D721Med (cell line): ENCODE data around the gene NUP205.

Experiments
- DNase-seq: peaks from one replicate; pipeline ENCODE4 v3.0.0; 2011; ENCODE audit warnings: low spot score; ENCODE audit not compliant: insufficient read length
- FAIRE-seq: peaks from 2 replicates; lab custom pipeline; 2011; peaks lifted over from hg19 to GRCh38; lab: Jason Lieb, UNC
- CTCF ChIP-seq: IDR thresholded peaks from 2 replicates; pipeline ENCODE4 v1.5.1; 2012; ENCODE audit warnings: mild to moderate bottlenecking, control low read depth; ENCODE audit not compliant: insufficient read depth; ENCODE audit errors: missing control alignments

Gene NUP205

GRCh38 chr7:135512135-135512887, 45.4 kb upstream of the NUP205 start:
- no peak for DNase-seq
- FAIRE-seq, result no peak
- peak; percentile 65 for TF ChIP-seq CTCF

- DNase-seq, result no peak
- FAIRE-seq, result no peak
- TF ChIP-seq CTCF, result no peak
Observed at GRCh38 chr7:135514856-135515255, 42.9 kb upstream of the NUP205 start.

GRCh38 chr7:135517060-135517459, 40.7 kb upstream of the NUP205 start:
- FAIRE-seq, result no peak
- no peak for TF ChIP-seq CTCF
- DNase-seq, result no peak

GRCh38 chr7:135518748-135519147, 39.0 kb upstream of the NUP205 start:
- no peak for FAIRE-seq
- no peak for DNase-seq
- no peak for TF ChIP-seq CTCF

- DNase-seq (no peak), FAIRE-seq (no peak)
- TF ChIP-seq CTCF, result no peak
Observed at GRCh38 chr7:135519233-135519688, 38.5 kb upstream of the NUP205 start.

GRCh38 chr7:135519871-135520270, 37.8 kb upstream of the NUP205 start:
- DNase-seq (no peak), FAIRE-seq (no peak)
- TF ChIP-seq CTCF, result no peak

GRCh38 chr7:135522509-135522908, 35.2 kb upstream of the NUP205 start:
- TF ChIP-seq CTCF, result no peak
- no peak for FAIRE-seq
- no peak for DNase-seq
